ENCODE results near the gene SPPL3. TPM values are rescaled to one million over a fixed set of nuclear protein-coding genes. Genes with fewer than 3 reads are reported as not detected.
"Not testable (repeated sequence)": the region's sequence is repeated elsewhere in the genome, so short reads cannot be mapped to it uniquely, and the experiment has no call there.

SPPL3 gene, protein sequence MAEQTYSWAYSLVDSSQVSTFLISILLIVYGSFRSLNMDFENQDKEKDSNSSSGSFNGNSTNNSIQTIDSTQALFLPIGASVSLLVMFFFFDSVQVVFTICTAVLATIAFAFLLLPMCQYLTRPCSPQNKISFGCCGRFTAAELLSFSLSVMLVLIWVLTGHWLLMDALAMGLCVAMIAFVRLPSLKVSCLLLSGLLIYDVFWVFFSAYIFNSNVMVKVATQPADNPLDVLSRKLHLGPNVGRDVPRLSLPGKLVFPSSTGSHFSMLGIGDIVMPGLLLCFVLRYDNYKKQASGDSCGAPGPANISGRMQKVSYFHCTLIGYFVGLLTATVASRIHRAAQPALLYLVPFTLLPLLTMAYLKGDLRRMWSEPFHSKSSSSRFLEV
- 10 to 100 TPM; 33.7 to 34.5 TPM for total RNA-seq

DNA sequence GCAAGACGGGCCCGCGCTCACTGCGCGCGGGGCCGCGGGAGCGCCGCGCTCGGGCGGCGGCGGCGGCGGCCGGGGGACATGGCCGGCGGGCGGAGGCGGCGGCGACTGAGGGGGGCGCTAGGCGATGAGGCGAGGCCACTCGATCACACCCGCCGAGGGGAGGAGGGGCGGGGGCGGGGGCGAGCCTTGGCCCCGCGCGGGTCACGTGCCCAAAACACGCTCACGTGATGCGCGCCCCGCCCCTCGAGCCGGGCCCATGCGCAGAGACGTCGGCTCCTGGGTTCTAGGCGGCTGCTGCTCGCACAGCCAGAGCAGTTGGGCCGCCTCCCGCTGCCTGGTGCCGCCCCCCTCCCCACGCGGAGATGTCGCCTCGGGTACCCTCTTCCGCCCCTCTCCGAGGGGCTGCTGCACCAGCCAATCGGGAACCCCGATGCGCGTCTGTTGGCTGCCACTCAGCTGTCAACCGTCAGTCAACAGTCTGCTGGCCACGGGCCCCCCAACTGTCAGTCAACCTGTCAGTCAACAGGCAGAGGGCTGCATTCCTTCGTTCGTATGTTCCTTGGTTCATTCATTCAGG lies at the start of gene SPPL3:
Gene SPPL3, minus strand, starts transcription at position 162 of the 577 bp plus-strand sequence. CDS start 491 bp downstream, outside the sequence.
- H3K4me3 Mint-ChIP-seq, result peak within 1 kb of the TSS; percentile 95
- peak; percentile 88 for ATAC-seq (replicated peaks)
- H3K9me3 Mint-ChIP-seq, result no peaks in the 10 kb centered on the region
- no peaks in the 10 kb centered on the region for H3K27me3 Mint-ChIP-seq
- peak within 1 kb of the TSS; percentile 95 for H3K27ac Mint-ChIP-seq
- H3K36me3 Mint-ChIP-seq (ENCODE audit: low read depth), result peaks cover 39% of the 10 kb centered on the region
- peaks cover 23% of the 10 kb centered on the region for H3K4me1 Mint-ChIP-seq

DNA sequence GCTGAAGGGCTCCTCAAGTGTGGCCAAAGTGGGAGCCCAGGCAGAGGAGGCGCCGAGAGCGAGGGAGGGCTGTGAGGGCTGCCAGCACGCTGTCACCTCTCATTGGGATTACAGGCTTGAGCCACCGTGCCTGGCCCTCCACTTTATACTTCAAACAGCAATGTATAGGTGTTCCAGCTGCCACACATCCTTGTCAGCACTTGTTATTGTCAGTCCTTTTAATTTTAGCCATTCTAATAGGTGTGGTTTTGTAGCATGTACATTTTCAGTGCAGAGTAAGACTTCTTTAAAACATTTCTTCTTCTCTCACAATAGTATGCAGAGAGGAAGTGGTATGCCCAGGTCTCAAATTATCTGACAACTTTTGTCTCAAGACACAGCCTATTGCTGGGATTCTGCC lies 46.6 kb upstream of the SPPL3 start:
- Mint-ChIP-seq H3K9me3 (no peaks in the 10 kb centered on the region), H3K27ac (no peak overlapping the region), H3K4me1 (peaks cover 1% of the 10 kb centered on the region), H3K27me3 (no peaks in the 10 kb centered on the region), H3K4me3 (no peak overlapping the region), H3K36me3 (ENCODE audit: low read depth) (no peaks in the 10 kb centered on the region)
- no peak for ATAC-seq (replicated peaks)

DNA sequence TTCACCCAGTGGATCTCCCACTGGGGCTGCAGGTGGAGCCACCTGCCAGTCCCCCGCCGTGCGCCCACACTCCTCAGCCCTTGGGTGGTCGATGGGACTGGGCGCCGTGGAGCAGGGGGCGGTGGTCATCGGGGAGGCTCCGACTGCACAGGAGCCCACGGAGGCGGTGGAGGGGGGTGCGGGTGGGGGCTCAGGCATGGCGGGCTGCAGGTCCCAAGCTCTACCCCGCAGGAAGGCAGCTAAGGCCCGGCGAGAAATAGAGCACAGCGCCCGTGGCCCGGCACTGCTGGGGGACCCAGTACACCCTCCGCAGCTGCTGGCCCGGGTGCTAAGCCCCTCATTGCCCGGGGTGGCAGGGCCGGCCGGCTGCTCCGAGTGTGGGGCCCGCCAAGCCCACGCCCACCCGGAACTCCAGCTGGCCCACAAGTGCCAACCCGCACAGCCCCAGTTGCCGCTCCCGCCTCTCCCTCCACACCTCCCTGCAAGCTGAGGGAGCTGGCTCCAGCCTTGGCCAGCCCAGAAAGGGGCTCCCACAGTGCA lies 46.2 kb upstream of the SPPL3 start:
- not testable (repeated sequence) for H3K4me3 Mint-ChIP-seq; H3K36me3 Mint-ChIP-seq (ENCODE audit: low read depth); H3K27ac Mint-ChIP-seq; ATAC-seq (replicated peaks); H3K27me3 Mint-ChIP-seq; H3K4me1 Mint-ChIP-seq; H3K9me3 Mint-ChIP-seq

DNA sequence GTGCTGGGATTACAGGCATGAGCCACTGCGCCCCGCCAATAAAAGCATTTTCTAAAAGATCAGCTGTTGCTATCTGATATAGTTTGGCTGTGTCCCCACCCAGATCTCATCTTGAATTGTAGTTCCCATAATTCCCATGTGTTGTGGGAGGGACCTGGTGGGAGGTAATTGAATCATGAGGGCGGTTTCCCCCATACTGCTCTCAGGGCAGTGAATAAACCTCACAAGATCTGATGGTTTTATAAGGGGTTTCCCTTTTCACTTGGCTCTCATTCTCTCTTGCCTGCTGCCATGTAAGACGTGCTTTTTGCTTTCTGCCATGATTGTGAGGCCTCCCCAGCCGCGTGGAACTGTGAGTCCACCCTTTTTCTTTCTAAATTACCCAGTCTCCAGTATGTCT lies 41.4 kb upstream of the SPPL3 start:
- not testable (repeated sequence) for ATAC-seq (replicated peaks); H3K4me3 Mint-ChIP-seq; H3K9me3 Mint-ChIP-seq; H3K4me1 Mint-ChIP-seq; H3K27me3 Mint-ChIP-seq; H3K36me3 Mint-ChIP-seq (ENCODE audit: low read depth)
- peak overlapping the region; percentile 10 for H3K27ac Mint-ChIP-seq

DNA sequence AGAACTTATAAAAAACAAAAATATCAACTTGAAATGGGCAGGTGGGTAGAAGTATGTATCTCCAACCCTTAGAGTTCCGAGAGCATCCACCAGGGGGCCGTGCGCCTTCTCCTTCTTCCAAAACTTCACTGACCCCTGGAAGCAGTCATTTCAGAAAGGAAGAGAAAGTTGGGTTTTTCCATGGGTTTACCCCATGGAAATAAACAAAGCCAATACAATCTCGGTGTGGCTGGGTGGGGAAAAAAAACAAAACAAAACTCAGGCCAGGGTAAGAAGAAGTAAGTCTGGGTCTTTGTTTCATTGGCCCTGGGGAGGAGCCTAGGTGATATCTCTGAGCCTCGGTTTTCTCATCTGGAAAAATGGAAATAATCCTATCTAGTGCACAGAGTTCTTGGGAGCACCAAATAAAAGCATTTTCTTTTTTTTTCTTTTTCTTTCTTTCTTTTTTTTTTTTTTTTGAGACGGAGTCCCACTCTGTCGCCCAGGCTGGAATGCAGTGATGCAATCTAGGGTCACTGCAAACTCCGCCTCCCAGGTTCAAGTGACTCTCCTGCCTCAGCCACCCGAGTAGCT lies 40.6 kb upstream of the SPPL3 start:
- no peak overlapping the region for H3K4me3 Mint-ChIP-seq
- H3K36me3 Mint-ChIP-seq (ENCODE audit: low read depth), result no peaks in the 10 kb centered on the region
- no peaks in the 10 kb centered on the region for H3K9me3 Mint-ChIP-seq
- no peaks in the 10 kb centered on the region for H3K27me3 Mint-ChIP-seq
- peaks cover 10% of the 10 kb centered on the region for H3K4me1 Mint-ChIP-seq
- no peak overlapping the region for H3K27ac Mint-ChIP-seq
- ATAC-seq (replicated peaks), result peak; percentile 83

DNA sequence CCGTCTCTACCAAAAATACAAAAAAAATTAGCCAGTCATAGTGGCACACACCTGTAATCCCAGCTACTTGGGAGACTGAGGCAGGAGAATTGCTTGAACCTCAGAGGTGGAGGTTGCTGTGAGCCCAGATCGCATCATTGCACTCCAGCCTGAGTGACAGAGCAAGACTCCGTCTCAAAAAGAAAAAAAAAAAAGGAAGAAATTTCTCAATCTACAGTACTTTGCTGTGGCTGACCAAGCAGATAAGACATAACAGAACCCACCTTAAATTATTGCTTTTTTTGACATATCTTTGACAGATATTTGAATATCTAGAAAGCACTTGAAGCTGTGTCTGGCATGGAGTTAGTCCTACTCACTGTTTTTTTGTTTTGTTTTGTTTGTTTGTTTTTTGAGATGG lies 39.3 kb upstream of the SPPL3 start:
- Mint-ChIP-seq H3K4me3 (no peak overlapping the region), H3K4me1 (peaks cover 10% of the 10 kb centered on the region), H3K36me3 (ENCODE audit: low read depth) (no peaks in the 10 kb centered on the region), H3K27ac (no peak overlapping the region), H3K27me3 (peaks cover 3% of the 10 kb centered on the region), H3K9me3 (no peaks in the 10 kb centered on the region)
- no peak for ATAC-seq (replicated peaks)

DNA sequence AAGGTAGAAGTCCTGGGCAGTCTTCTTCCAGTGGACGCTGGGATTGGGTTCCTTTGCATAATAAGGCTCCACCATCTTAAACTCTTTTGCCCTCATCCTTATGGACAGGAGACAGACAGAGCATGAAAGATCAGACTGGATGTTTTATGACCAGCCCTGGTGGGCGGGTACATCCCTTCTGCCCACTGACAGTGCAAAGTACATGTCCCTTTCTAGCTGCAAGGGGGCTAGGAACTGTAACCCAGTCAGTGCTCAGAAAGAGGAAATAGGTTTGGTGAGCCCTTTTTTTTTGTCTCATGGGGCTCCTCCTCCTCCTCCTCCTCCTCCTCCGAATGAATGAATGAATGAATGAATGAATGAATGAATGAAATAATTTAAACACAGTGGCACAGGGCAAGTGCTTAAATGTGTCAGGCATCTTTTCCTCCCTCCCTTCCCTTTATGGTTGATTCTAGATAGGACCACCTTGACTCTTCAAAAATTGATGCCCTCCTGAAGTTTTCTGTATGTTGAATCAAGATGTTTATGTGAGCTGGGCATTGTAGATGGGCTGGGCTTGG lies 37.8 kb upstream of the SPPL3 start:
- H3K4me1 Mint-ChIP-seq, result peaks cover 10% of the 10 kb centered on the region
- H3K27me3 Mint-ChIP-seq, result peaks cover 11% of the 10 kb centered on the region
- no peak overlapping the region for H3K27ac Mint-ChIP-seq
- no peaks in the 10 kb centered on the region for H3K36me3 Mint-ChIP-seq (ENCODE audit: low read depth)
- H3K9me3 Mint-ChIP-seq, result no peaks in the 10 kb centered on the region
- no peak overlapping the region for H3K4me3 Mint-ChIP-seq
- no peak for ATAC-seq (replicated peaks)

DNA sequence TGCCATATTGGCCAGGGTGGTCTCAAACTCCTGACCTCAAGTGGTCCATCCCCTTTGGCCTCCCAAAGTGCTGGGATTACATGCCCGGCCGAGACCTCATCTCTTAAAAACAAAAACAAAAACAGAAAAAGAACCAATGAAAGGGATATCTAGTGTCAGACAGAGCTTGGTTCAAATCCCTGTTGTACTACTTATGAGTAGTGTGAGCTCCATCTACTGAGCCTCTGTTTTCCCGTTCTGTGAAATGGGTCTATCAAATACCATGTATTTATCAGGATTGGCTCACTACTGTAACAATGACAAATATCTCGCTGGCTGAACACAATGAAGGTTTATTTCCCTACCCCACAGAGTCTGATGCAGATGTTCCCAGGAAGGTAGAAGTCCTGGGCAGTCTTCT lies 37.3 kb upstream of the SPPL3 start:
- H3K27ac Mint-ChIP-seq, result no peak overlapping the region
- ATAC-seq (replicated peaks), result no peak
- no peaks in the 10 kb centered on the region for H3K36me3 Mint-ChIP-seq (ENCODE audit: low read depth)
- H3K4me1 Mint-ChIP-seq, result peaks cover 10% of the 10 kb centered on the region
- peaks cover 11% of the 10 kb centered on the region for H3K27me3 Mint-ChIP-seq
- no peak overlapping the region for H3K4me3 Mint-ChIP-seq
- no peaks in the 10 kb centered on the region for H3K9me3 Mint-ChIP-seq

DNA sequence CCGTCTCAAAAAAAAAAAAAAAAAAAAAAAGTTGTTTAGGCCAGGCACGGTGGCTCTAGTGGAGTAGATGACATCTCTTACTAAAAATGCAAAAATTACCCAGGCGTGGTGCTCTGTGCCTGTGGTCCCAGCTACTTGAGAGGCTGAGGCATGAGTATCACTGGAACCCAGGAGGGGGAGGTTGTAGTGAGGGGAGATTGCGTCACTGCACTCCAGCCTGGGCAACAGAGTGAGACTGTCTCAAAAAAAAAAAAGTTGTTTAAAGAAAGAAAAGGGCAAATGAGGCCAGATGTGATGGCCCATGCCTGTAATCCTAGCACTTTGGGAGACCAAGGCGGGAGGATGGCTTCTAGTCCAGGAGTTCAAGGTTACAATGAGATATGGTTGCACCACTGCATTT lies 36.6 kb upstream of the SPPL3 start:
- Mint-ChIP-seq H3K9me3 (no peaks in the 10 kb centered on the region), H3K27ac (no peak overlapping the region), H3K36me3 (ENCODE audit: low read depth) (no peaks in the 10 kb centered on the region), H3K27me3 (peaks cover 11% of the 10 kb centered on the region), H3K4me3 (no peak overlapping the region), H3K4me1 (peaks cover 9% of the 10 kb centered on the region)
- ATAC-seq (replicated peaks), result no peak

DNA sequence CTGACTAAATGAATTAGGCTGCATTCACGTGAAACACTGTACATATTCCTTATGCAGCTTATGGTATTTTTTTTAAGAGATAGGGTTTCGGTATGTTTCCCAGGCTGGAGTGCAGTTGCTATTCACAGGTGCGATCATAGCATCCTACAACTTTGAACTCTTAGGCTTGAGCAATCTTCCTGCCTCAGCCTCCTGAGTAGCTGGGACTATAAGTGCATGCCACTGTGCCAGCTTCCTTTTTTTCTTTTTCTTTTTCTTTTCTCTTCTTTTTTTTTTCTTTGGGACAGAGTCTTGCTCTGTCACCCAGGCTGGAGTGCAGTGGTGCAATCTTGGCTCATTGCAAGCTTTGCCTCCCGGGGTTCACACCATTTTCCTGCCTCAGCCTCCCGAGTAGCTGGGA lies 35.8 kb upstream of the SPPL3 start:
- Mint-ChIP-seq H3K27me3 (peaks cover 11% of the 10 kb centered on the region), H3K36me3 (ENCODE audit: low read depth) (no peaks in the 10 kb centered on the region), H3K4me1 (peaks cover 4% of the 10 kb centered on the region), H3K27ac (no peak overlapping the region), H3K4me3 (no peak overlapping the region), H3K9me3 (no peaks in the 10 kb centered on the region)
- ATAC-seq (replicated peaks), result no peak

DNA sequence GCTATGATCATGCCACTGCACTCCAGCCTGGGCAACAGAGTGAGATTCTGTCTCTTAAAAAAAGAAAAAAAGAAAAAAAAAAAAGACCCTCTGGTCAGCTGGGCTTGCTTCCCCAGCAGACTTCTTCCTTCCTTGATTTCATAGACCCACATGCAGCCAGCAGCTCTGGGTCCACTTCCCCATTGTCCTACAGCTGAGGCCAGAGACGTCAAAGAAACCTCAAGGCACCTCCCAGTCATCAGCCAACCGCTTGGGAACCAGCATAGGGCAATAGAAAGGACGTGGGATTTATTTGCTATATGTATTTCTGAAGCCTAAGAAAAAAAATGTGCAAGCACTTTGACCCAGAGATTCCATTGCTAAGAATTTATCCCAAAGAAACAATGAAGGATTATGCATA lies 35.4 kb upstream of the SPPL3 start:
- ATAC-seq (replicated peaks), result no peak
- Mint-ChIP-seq H3K9me3 (no peaks in the 10 kb centered on the region), H3K36me3 (ENCODE audit: low read depth) (no peaks in the 10 kb centered on the region), H3K4me1 (peaks cover 1% of the 10 kb centered on the region), H3K4me3 (no peak overlapping the region), H3K27me3 (peaks cover 11% of the 10 kb centered on the region), H3K27ac (no peak overlapping the region)

DNA sequence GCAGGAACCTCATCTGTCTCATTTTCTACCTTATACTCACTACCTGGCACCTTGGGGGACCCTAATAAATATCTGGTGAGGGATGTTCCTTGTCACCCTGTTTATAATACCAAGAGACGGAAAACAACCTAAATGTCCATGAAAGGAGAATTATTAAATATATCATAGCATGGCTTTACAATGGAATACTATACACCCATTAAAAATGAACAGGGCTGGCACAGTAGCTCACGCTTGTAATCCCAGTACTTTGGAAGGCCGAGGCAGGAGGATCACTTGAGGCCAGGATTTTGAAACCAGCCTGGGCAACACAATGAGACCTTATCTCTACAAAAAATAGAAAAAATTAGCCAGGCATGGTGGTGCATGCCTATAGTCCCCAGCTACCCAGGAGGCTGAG lies 34.3 kb upstream of the SPPL3 start:
- Mint-ChIP-seq H3K4me1 (no peaks in the 10 kb centered on the region), H3K9me3 (no peaks in the 10 kb centered on the region), H3K36me3 (ENCODE audit: low read depth) (no peaks in the 10 kb centered on the region), H3K27me3 (peaks cover 12% of the 10 kb centered on the region), H3K4me3 (no peak overlapping the region), H3K27ac (no peak overlapping the region)
- no peak for ATAC-seq (replicated peaks)

DNA sequence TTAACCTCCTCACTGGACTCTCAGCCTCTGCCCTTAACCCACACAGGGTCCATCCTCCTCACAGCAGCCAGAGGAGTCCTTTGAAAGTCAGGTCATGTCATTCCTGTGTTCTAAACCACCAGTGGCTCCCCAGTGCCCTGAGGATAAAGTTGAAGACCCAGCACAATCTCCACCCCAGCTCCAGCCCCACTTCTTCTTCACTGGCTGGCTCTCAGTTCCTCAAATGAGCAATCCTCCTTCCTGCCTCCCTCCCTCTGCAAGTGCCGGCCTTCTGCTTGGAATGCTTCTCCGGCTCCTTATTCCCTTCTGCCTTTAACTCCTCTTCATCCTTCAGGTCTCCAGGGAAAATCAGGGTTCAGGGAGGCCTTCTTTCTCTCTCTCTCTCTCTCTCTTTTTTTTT lies 32.0 kb upstream of the SPPL3 start:
- Mint-ChIP-seq H3K9me3 (no peaks in the 10 kb centered on the region), H3K27me3 (peaks cover 16% of the 10 kb centered on the region), H3K4me1 (no peaks in the 10 kb centered on the region), H3K27ac (no peak overlapping the region), H3K4me3 (no peak overlapping the region), H3K36me3 (ENCODE audit: low read depth) (no peaks in the 10 kb centered on the region)
- no peak for ATAC-seq (replicated peaks)

DNA sequence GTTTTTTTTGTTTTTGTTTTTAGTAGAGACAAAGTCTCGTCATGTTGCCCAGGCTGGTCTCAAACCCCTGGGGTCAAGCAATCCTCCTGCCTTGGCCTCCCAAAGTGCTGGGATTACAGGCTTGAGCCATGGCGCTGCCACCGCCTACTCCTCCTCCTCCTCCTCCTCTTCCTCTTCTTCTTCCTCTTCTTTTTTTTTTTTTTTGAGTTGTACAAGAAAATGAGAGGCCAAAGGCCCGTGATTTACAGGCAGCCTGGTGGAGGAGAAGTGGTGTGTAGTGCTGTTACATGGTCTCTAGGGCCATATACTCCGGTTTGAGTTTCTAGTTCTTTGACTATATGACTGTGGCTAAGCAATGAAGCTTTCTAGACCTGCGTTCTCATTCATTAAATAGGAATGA lies 29.6 kb upstream of the SPPL3 start:
- H3K4me3 Mint-ChIP-seq, result no peak overlapping the region
- H3K27ac Mint-ChIP-seq, result no peak overlapping the region
- H3K9me3 Mint-ChIP-seq, result no peaks in the 10 kb centered on the region
- ATAC-seq (replicated peaks), result no peak
- no peaks in the 10 kb centered on the region for H3K4me1 Mint-ChIP-seq
- peaks cover 16% of the 10 kb centered on the region for H3K27me3 Mint-ChIP-seq
- no peaks in the 10 kb centered on the region for H3K36me3 Mint-ChIP-seq (ENCODE audit: low read depth)

Data from activated T-helper 17 cell treated with anti-CD3 and anti-CD28 coated beads, Interleukin-2, amount 50 U/mL, for 72 hours (primary cell).